DND-41 (cell line): ENCODE results near the gene DALRD3.

Source experiments
- CTCF ChIP-seq: IDR thresholded peaks from 2 replicates; pipeline ENCODE4 v1.5.1; 2012; ENCODE audit warnings: borderline replicate concordance, low read length, moderate library complexity, mild to moderate bottlenecking; ENCODE audit not compliant: poor library complexity, severe bottlenecking; ENCODE audit errors: extremely low read depth
- EZH2 ChIP-seq: IDR thresholded peaks from 3 replicates; pipeline ENCODE4 v1.6.1; 2012; ENCODE audit warnings: borderline replicate concordance, low read depth, mild to moderate bottlenecking, moderate library complexity, low read length, inconsistent platforms; ENCODE audit not compliant: severe bottlenecking

- TF ChIP-seq CTCF (no peak), EZH2 (no peak)
These were observed 36.0 kb upstream of the DALRD3 start for GRCh38 chr3:49054344-49054862.
